HCT116 (cell line): ENCODE measurements around the gene SCARB1. TPM values are rescaled to one million over a fixed set of nuclear protein-coding genes. Genes with fewer than 3 reads are reported as not detected.

Experiments used
- ATAC-seq: fragments of 200-7000 bp; cut with Tn5 transposase; 2 replicates; pipeline ENCODE4 v1.9.1; 2020; ENCODE audit warnings: mild to moderate bottlenecking, moderate library complexity
- BruUV-seq: library from RNA; stranded (reverse); fragments of 400-500 nt; replicated peaks from 2 replicates; lab custom pipeline; 2021; lab: Mats Ljungman, UMichigan
- CTCF ChIA-PET: fragments of 300-600 bp; sonication (Branson Sonifier 250); formaldehyde crosslinking; loops from one replicate; lab custom pipeline; 2021; ENCODE audit warnings: antibody characterized with exemption; lab: Charles Lee
- POLR2A ChIA-PET: fragments of 300-600, 350-600 bp; sonication (Branson Sonifier 250); formaldehyde crosslinking; loops from one replicate; lab custom pipeline; 2021; ENCODE audit warnings: antibody characterized with exemption; lab: Charles Lee
- RAD21 ChIA-PET, 2 experiments: fragments of 300-600 bp; sonication (Branson Sonifier 250); formaldehyde crosslinking; loops; one replicate each; lab custom pipeline; 2023; ENCODE audit warnings: low total read pairs in 2 of 2; ENCODE audit not compliant: uncharacterized antibody in 2 of 2, unreplicated experiment in 2 of 2, low non-redundant PET in 1 of 2; lab: Charles Lee
- DNase-seq: peaks from one replicate; pipeline ENCODE4 v3.0.0-alpha.2; 2010; ENCODE audit warnings: low read depth, low spot score
- H2AFZ ChIP-seq: fragments of 200-600 bp; shearing (Covaris generic), sonication (generic); 2 replicates; pipeline ENCODE4 v1.6.1; 2017; ENCODE audit warnings: low read depth, mixed run types, mixed read lengths, antibody characterized with exemption, low read length; ENCODE audit not compliant: poor library complexity, severe bottlenecking
- H3K27ac ChIP-seq: 2 replicates; pipeline ENCODE4 v1.5.1; 2012; ENCODE audit warnings: low read depth, low read length
- H3K27me3 ChIP-seq: fragments of 200-600 bp; sonication (generic); 2 replicates; pipeline ENCODE4 v1.6.1; 2016; ENCODE audit warnings: mixed run types, low read length, mixed read lengths; ENCODE audit not compliant: insufficient read depth
- H3K36me3 ChIP-seq, 2 experiments: fragments of 200-500 bp in 1 of 2; fragments of 200-600 bp in 1 of 2; sonication (Bioruptor generic) in 1 of 2; sonication (generic) in 1 of 2; 2 replicates each; pipeline versions ENCODE4 v1.5.1 to v1.6.1; 2014 to 2016; ENCODE audit warnings: low read length in 2 of 2, inconsistent platforms in 1 of 2, mixed read lengths in 1 of 2, mixed run types in 1 of 2; ENCODE audit not compliant: insufficient read depth in 2 of 2, control insufficient read depth in 1 of 2
- H3K4me1 ChIP-seq, 2 experiments: fragments of 200-600 bp in 1 of 2; sonication (generic) in 1 of 2; 2 replicates each; pipeline versions ENCODE4 v1.5.1 to v1.6.1; 2012 to 2017; ENCODE audit warnings: low read length in 2 of 2, inconsistent platforms in 1 of 2, mild to moderate bottlenecking in 1 of 2, mixed read lengths in 1 of 2, mixed run types in 1 of 2, moderate library complexity in 1 of 2; ENCODE audit not compliant: insufficient read depth in 2 of 2, control insufficient read depth in 1 of 2
- H3K4me2 ChIP-seq: fragments of 200-600 bp; sonication (generic); 2 replicates; pipeline ENCODE4 v1.6.1; 2017; ENCODE audit warnings: mixed run types, low read length, mixed read lengths
- H3K4me3 ChIP-seq, 2 experiments: fragments of 200-600 bp in 1 of 2; sonication (generic) in 1 of 2; replicated peaks in 1 of 2; 2 replicates each; pipeline ENCODE4 v1.5.1; 2011 to 2016; ENCODE audit warnings: low read length in 2 of 2, control low read depth in 1 of 2, low read depth in 1 of 2, mild to moderate bottlenecking in 1 of 2, mixed read lengths in 1 of 2, mixed run types in 1 of 2
- H3K79me2 ChIP-seq: fragments of 200-600 bp; sonication (generic); 2 replicates; pipeline ENCODE4 v1.6.1; 2017; ENCODE audit warnings: mild to moderate bottlenecking, mixed run types, low read length, moderate library complexity, mixed read lengths; ENCODE audit not compliant: insufficient read depth
- H3K9ac ChIP-seq: fragments of 200-600 bp; sonication (generic); 2 replicates; pipeline ENCODE4 v1.6.1; 2016; ENCODE audit warnings: low read length, mixed read lengths
- H3K9me2 ChIP-seq: fragments of 200-600 bp; sonication (generic), shearing (Covaris generic); 2 replicates; pipeline ENCODE4 v1.6.1; 2017; ENCODE audit warnings: mixed run types, mild to moderate bottlenecking, moderate library complexity; ENCODE audit not compliant: insufficient read depth
- H3K9me3 ChIP-seq, 2 experiments: fragments of 200-500 bp in 1 of 2; fragments of 200-600 bp in 1 of 2; sonication (Bioruptor generic) in 1 of 2; sonication (generic) in 1 of 2; 2 replicates each; pipeline ENCODE4 v1.6.1; 2014 to 2017; ENCODE audit warnings: low read length in 2 of 2, mixed read lengths in 2 of 2, inconsistent platforms in 1 of 2, low read depth in 1 of 2, mild to moderate bottlenecking in 1 of 2, mixed run types in 1 of 2, moderate library complexity in 1 of 2; ENCODE audit not compliant: control insufficient read depth in 1 of 2, insufficient read depth in 1 of 2
- H4K20me1 ChIP-seq: fragments of 200-600 bp; sonication (generic), shearing (Covaris generic); 2 replicates; pipeline ENCODE4 v1.6.1; 2017; ENCODE audit warnings: mixed run types, mild to moderate bottlenecking, moderate library complexity; ENCODE audit not compliant: insufficient read depth
- ATF3 ChIP-seq: IDR thresholded peaks from 2 replicates; pipeline ENCODE4 v1.6.1; 2012
- CTCF ChIP-seq, 3 experiments: fragments of 200-600 bp in 1 of 3; sonication (generic) in 1 of 3; IDR thresholded peaks in 2 of 3; conservative IDR thresholded peaks in 1 of 3; 2 replicates each; pipeline ENCODE4 v1.5.1; 2012 to 2017; ENCODE audit warnings: low read depth in 2 of 3, low read length in 2 of 3, antibody characterized with exemption in 1 of 3, borderline replicate concordance in 1 of 3, control low read depth in 1 of 3, mild to moderate bottlenecking in 1 of 3, mixed read lengths in 1 of 3, mixed run types in 1 of 3, moderate library complexity in 1 of 3; ENCODE audit not compliant: insufficient read depth in 1 of 3
- ELF1 ChIP-seq: IDR thresholded peaks from 2 replicates; pipeline ENCODE4 v1.6.1; 2012; ENCODE audit warnings: low read depth, borderline replicate concordance
- EZH2phosphoT487 ChIP-seq: fragments of 200-600 bp; IDR thresholded peaks from 2 replicates; pipeline ENCODE4 v1.6.1; 2018; ENCODE audit warnings: antibody characterized with exemption, borderline replicate concordance
- FOSL1 ChIP-seq: IDR thresholded peaks from 2 replicates; pipeline ENCODE4 v1.6.1; 2012; ENCODE audit warnings: low read depth
- JUND ChIP-seq: IDR thresholded peaks from 2 replicates; pipeline ENCODE4 v1.6.1; 2012
- POLR2A ChIP-seq: IDR thresholded peaks from 2 replicates; pipeline ENCODE4 v1.7.0; 2011; ENCODE audit warnings: borderline replicate concordance; ENCODE audit not compliant: insufficient read depth, insufficient read length; ENCODE audit errors: extremely low read depth
- POLR2AphosphoS5 ChIP-seq: IDR thresholded peaks from 2 replicates; pipeline ENCODE4 v1.6.1; 2011; ENCODE audit warnings: mild to moderate bottlenecking, low read depth, low read length, moderate library complexity
- RAD21 ChIP-seq: IDR thresholded peaks from 2 replicates; pipeline ENCODE4 v1.6.1; 2012; ENCODE audit warnings: low read depth, mild to moderate bottlenecking
- SIN3A ChIP-seq: IDR thresholded peaks from 2 replicates; pipeline ENCODE4 v1.6.1; 2012; ENCODE audit warnings: low read depth
- SP1 ChIP-seq: IDR thresholded peaks from 2 replicates; pipeline ENCODE4 v1.6.1; 2012; ENCODE audit warnings: low read depth
- SRF ChIP-seq: IDR thresholded peaks from 2 replicates; pipeline ENCODE4 v1.6.1; 2012; ENCODE audit warnings: low read depth
- TCF7L2 ChIP-seq: IDR thresholded peaks from 2 replicates; pipeline ENCODE4 v1.7.0; 2011; ENCODE audit warnings: borderline replicate concordance, inconsistent platforms; ENCODE audit not compliant: insufficient read depth, insufficient read length; ENCODE audit errors: extremely low read depth
- ZBTB33 ChIP-seq: IDR thresholded peaks from 2 replicates; pipeline ENCODE4 v1.6.1; 2011; ENCODE audit warnings: mild to moderate bottlenecking, low read length, moderate library complexity; ENCODE audit not compliant: insufficient replicate concordance; ENCODE audit errors: extremely low read depth
- ZFX ChIP-seq: fragments of 450-650 bp; IDR thresholded peaks from 2 replicates; pipeline ENCODE4 v1.6.1; 2017
- ZNF274 ChIP-seq: fragments of 200-500 bp; sonication (Bioruptor generic); IDR thresholded peaks from 2 replicates; pipeline ENCODE4 v1.6.1; 2014; ENCODE audit warnings: mild to moderate bottlenecking, low read depth, low read length, inconsistent platforms
- intact Hi-C: fragments of 100-400 bp; cut with micrococcal nuclease; formaldehyde crosslinking; loops from 2 replicates; pipeline ENCODE4 v1.10.0; 2022
- total RNA-seq: library from RNA; stranded (reverse); gene quantifications from one replicate; pipeline ENCODE4 v1.2.1, GENCODE V29; 2021; ENCODE audit not compliant: unreplicated experiment

The SCARB1 gene
- total RNA-seq, 1 experiment from 2014 or later: 95.5 TPM

DNA sequence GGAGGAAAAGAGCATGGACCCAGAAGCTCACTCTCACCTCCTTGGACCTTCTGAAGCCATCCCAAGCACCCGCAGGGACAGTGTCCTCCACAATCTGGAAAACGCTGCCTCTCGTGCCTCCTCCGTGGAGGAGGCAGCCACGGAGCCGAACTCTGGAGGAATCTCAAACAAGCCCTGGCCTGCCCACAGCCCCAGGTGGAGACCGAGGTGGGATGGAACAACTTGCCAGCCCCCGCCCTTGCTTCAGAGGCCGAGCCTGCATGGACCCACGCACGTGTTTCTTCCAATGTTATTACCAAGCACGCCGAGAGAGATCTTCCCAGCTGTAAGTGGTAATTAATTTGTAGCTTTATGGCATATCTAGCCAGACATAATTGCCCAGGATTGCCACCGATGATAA lies 61.3 kb downstream of the SCARB1 start:
- Histone ChIP-seq H2AFZ (no peak overlapping the region), H3K9ac (no peak overlapping the region), H3K9me2 (no peaks in the 10 kb centered on the region), H3K4me3 (no peak overlapping the region), H4K20me1 (no peaks in the 10 kb centered on the region), H3K27me3 (no peaks in the 10 kb centered on the region), H3K79me2 (no peaks in the 10 kb centered on the region), H3K27ac (no peak overlapping the region), H3K4me2 (no peak overlapping the region), H3K36me3 (peaks cover 13 to 31% of the 10 kb centered on the region in 2 experiments; a peak in 3 of 4 replicates), H3K9me3 (no peaks in the 10 kb centered on the region), H3K4me1 (peaks cover 0 to 8% of the 10 kb centered on the region in 2 experiments; a peak in 2 of 4 replicates)
- TF ChIP-seq JUND (no peak), POLR2AphosphoS5 (no peak), ZFX (no peak), EZH2phosphoT487 (no peak)
- no peak for DNase-seq
- CTCF ChIA-PET: no interaction called here
- ATAC-seq: no peak
- POLR2A ChIA-PET: no interaction called here
- no TSS peak for BruUV-seq
- RAD21 ChIA-PET: no interaction called here
- intact Hi-C loops: no loop called here

DNA sequence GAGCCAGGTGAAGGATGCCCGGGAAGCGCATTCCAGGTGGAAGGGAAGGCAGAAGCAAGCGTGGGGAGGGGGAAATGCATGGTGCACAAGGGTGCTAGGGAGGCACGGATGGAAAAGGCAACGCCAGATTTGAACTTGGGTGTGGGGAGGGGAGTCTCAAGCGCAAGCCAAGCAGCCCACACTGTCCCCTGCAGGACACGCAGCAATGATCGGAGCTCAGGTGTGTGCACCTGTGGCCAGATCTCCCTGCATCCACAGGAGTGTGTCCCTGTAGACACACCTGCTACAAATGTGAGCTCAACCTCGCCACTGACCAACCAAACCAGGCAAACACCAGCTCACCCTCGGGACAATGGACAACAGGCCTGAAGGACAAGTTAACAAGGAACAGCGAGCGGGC lies 63.2 kb downstream of the SCARB1 start:
- Histone ChIP-seq H3K9me3 (no peaks in the 10 kb centered on the region), H3K27ac (no peak overlapping the region), H3K4me1 (peaks cover 0 to 8% of the 10 kb centered on the region in 2 experiments; a peak in 2 of 4 replicates), H3K9ac (no peak overlapping the region), H2AFZ (no peak overlapping the region), H3K4me2 (no peak overlapping the region), H3K27me3 (no peaks in the 10 kb centered on the region), H3K4me3 (no peak overlapping the region), H3K9me2 (no peaks in the 10 kb centered on the region), H4K20me1 (no peaks in the 10 kb centered on the region), H3K79me2 (no peaks in the 10 kb centered on the region), H3K36me3 (peaks cover 9 to 28% of the 10 kb centered on the region in 2 experiments; a peak in 3 of 4 replicates)
- intact Hi-C loops: no loop called here
- RAD21 ChIA-PET: no interaction called here
- POLR2A ChIA-PET: no interaction called here
- CTCF ChIA-PET: no interaction called here
- BruUV-seq: no TSS peak
- no peak for DNase-seq
- no peak for ATAC-seq
- TF ChIP-seq ATF3 (no peak), JUND (no peak), SRF (no peak), CTCF (IDR thresholded peaks at IDR 0.05 in 2 of 3, conservative IDR thresholded peaks at IDR 0.05 in 1 of 3; ENCODE audit: borderline replicate concordance in 1 of 3, insufficient read depth in 1 of 3, low read depth in 2 of 3, low read length in 2 of 3) (no peak), SIN3A (no peak), ZBTB33 (no peak), ELF1 (no peak), ZNF274 (no peak), SP1 (no peak), POLR2A (no peak), RAD21 (no peak), ZFX (no peak), FOSL1 (no peak), TCF7L2 (no peak)
